RPMI8226 (cell line): ENCODE data around the gene HLF.

Source experiments
- DNase-seq: peaks from one replicate; pipeline ENCODE4 v3.0.0-alpha.2; 2015

Gene HLF

DNA sequence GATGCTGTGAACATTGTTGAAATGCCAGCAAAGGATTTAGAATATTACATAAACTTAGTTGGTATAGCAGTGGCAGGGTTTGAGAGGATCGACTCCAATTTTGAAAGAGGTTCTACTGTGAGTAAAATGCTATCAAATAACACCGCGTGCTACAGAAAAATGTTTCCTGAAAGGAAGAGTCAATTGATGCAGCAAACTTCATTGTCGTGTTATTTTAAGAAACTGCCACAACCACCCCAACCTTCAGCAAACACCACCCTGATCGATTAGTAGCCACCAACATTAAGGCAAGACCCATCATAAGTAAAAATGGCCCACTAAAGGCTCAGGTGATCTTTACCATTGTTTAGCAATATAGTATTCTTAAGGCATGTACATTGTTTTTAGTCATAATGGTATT lies 27.3 kb downstream of the HLF start:
- no peak for DNase-seq

GRCh38 chr17:55294042-55294751 lies 29.4 kb downstream of the HLF start:
- DNase-seq = no peak

DNA sequence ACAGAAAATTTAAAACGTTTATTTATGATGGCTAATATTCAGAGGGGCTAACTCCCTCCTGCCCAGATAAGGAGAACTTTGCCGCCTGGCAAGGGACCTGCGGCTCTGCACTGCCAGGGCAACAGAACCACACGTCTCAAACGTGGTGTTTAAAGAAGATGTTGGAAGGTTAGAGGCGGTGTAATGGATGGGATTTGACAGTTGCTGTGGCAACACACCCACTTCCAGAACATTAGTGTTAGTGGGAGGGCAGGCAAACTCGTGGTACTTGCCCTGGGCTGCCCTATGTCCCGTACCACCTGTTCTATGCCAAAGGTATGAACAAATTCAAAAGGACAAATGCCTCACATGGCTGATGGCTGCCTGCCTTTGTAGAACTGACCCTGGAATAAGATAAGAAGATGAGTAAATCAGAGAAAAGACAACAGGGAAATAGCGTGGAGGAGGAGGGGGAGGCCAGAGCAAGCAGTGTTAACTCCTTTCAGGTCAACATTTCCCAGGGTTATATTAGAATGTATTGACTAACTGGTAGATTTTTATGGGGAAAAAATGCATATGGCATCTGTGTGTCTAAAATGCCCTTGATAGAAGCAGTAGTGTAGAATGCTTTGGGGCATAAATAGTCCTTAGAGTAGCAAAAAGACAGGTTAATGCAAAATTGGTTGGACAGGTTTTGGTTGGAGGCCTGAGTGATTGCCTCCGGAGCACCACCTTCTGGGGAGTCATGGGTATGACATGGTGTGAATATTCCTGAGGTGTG lies 30.8 kb downstream of the HLF start:
- DNase-seq = peak; percentile 60

DNA sequence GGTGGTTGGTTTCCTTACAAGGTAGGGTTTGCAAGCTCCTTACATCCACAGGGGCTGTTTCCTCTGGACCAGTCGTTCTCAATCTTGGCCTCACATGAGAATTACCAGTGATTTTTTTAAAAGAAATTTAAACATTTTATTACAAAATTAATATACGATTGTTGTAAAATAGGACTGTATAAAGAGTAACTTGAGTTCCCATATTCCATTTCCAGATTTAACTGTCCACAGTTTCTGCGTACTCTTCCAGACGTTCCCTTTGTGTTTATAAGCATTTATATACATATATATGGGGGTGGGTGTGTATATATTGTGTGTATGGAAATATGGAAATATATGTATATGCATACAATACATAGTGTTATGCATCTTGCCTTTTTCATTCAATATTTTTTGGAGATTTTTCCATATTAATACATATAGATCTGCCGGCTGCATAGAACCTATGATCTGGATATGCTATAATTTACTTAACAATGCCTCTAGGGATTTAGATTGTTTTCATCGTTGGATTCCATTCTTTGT lies 31.5 kb downstream of the HLF start:
- no peak for DNase-seq

DNA sequence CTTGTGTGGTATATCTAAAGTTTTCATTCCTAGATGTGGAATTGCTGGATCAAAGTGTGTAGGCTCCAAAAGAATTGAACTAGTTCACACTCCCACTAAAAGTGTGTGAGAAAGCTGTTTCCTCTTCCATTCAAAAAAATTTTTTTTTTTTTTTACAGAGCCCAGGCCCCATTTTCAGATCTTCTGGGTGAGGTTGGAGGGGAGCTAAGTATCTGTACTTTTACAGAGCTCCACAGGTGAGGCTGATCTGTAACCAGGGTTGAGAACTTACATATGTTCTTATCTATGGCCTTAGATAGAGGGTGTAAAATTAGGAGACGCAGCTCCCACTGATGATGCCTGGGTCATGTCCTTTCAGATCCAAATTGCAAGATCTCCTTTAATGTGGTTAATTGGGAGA lies 31.9 kb downstream of the HLF start:
- DNase-seq = no peak

- DNase-seq = no peak
Measured at GRCh38 chr17:55298111-55298730, 33.5 kb downstream of the HLF start.

DNA sequence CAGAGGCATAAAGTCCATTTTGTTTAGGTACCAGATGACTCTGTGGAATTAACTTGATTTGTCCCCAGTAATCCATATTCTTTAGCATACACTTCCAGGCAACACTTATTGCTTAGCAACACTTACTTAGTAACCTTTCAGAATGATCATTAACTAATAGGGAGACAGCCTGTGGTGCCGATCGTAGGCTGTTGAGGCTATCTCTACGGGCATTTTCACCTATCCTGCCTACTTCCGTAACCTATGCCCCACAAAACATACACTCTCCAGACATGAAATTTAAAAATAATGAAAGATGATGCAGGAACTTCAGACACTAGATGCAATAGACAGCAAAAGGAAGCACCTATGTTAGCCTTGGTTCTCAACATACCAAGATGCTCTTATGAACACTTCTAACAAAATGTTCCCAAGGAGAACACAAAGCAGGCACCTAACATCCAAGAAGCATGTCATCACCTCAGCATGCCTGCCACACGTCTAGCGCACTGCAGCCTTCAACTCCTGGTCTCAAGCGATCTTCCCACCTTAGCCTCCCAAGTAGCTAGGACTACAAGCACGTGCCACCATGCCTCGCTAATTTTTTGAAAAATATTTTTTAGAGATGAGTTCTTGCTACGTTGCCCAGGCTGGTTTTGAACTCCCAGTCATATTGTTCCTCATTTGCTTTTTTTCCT lies 34.5 kb downstream of the HLF start:
- DNase-seq = no peak

GRCh38 chr17:55299890-55300289 lies 35.1 kb downstream of the HLF start:
- no peak for DNase-seq

GRCh38 chr17:55300479-55301290 lies 35.9 kb downstream of the HLF start:
- no peak for DNase-seq

DNA sequence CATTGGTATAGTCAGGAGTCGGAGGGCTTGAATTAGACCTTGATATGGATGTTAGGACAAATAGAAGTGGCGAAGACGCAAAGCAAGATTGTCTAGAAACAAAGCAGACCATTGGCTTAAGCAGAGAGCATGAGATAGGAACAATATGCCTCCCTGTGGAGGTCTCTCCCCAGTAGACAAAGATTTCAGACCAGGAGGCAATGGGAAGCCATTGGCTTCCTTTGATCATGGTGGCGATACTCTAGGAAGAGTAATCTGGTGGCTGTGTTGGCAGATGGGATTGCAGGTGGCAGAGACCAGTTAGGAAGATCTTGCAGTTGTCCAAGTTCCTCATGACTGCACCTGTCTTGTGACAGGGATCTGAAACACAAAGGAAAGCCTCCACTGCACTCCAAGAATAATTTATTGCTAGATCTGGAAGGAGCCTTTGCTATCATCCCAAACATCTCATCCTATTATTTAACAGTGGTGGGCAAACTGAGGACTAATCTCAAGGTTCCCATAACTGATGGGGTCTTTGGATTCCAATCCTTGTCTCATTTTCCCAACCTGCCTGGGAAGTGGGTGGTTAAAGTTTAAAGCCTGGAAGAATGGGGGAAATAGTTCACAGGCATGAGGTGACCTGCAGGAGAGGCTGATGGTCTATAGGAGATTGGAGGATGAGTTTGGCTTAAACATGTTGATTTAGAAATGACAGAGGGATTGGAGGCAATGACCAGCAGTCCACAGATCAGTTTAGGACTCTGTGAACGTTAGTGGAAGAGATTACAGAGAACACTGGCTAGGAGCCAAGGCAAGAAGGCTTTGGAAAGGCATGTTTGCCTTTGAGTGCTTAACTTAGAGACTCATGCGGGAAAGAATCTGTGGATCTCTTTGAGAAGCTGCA lies 37.0 kb downstream of the HLF start:
- no peak for DNase-seq

GRCh38 chr17:55302407-55302787 lies 37.6 kb downstream of the HLF start:
- no peak for DNase-seq

GRCh38 chr17:55303008-55303493 lies 38.3 kb downstream of the HLF start:
- DNase-seq = no peak

GRCh38 chr17:55303701-55304145 lies 39.0 kb downstream of the HLF start:
- no peak for DNase-seq

DNA sequence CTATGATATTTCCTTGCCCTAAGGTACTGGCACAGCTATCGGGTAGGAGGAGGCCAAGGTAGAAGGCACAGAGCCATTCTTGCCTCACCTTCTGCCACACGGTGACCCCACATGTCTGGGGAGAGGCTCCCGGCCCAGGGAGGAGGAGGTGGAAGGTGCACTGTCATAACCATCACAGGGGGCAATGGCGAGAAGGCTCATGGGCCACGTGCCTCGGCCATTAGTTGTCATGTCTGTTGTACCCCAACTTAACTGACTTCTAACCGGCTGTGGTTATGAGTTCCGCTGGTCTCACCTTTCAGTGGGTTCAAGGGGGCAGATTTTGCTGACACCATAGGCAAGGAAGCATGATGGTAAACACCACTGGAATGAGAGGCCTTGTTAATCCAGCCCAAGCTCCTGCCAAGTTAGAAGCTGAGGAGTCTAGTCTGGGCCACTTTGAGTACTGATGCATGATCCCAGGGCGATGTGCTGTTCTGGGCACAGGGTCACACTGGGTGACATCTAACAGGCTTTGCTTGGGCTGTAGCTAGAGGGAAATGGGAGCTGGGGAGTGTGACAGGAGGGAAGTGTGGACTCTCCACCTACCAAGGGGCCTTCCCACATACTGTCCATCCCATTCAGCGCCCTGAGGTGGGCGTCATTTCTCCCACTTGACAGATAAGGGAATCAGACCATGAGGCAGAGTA lies 39.6 kb downstream of the HLF start:
- DNase-seq = no peak

DNA sequence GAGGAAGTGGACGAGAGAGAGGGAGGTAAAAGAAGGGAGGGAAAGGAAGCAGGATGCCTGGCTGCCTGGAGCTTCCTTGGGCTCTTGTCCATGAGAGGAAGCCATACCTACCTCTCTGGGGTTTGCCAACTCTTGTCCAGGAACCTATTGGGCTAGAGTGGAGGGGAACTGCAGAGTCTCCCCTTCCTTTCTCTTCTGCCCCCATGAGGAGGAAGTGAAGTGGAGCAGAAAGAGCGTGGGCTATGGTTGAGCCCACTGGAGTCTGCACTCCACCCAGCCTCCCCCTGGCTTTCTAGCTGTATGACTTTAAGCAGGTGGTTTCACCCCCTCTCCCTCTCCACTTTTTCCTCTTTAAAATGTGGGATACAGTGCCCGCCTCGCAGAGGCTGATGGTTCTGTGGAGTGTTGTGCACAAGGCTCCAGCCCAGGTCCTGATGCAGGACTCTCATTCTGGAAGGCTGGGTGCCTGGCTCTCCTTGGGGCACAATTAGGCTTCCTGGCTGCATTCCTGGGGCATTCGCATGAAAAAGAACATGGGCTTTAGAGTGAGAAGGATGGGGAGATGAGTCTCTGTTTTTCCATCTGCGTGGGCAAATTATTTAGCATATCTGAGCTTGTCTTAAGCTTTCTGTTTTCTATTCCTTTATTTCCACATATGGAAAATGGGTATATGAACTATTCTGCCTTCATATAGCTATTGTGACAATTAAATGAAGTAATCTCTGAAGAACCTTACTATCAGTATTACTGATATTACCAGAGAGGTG lies 40.7 kb downstream of the HLF start:
- no peak for DNase-seq

GRCh38 chr17:55307879-55308278 lies 43.1 kb downstream of the HLF start:
- DNase-seq = no peak

- DNase-seq = no peak
Measured at GRCh38 chr17:55308613-55309391, 44.0 kb downstream of the HLF start.

- no peak for DNase-seq
Measured at GRCh38 chr17:55311767-55312375, 47.1 kb downstream of the HLF start.
